Ascending aorta (tissue), 2 donors: ENCODE results near the gene MRO. TPM values are rescaled to one million over a fixed set of nuclear protein-coding genes. Genes with fewer than 3 reads are reported as not detected.

Source experiments
- DNase-seq, 2 donors: peaks; one replicate each; pipeline ENCODE4 v3.0.0-alpha.2; 2019; ENCODE audit warnings: low spot score in 2 of 2
- H3K27ac ChIP-seq, 2 donors: fragments of 200-600 bp; sonication (generic); one replicate each; pipeline ENCODE4 v1.5.1; 2016 to 2017; ENCODE audit warnings: mild to moderate bottlenecking in 1 of 2
- H3K27me3 ChIP-seq: fragments of 200-600 bp; sonication (generic); one replicate; pipeline ENCODE4 v1.5.1; 2017
- H3K36me3 ChIP-seq, 2 donors: fragments of 200-600 bp; sonication (generic); one replicate each; pipeline ENCODE4 v1.5.1; 2016
- H3K4me1 ChIP-seq, 2 donors: fragments of 200-600 bp; sonication (generic); one replicate each; pipeline ENCODE4 v1.5.1; 2016 to 2017; ENCODE audit warnings: mild to moderate bottlenecking in 1 of 2
- H3K4me3 ChIP-seq, 2 donors: fragments of 200-600 bp; sonication (generic); one replicate each; pipeline ENCODE4 v1.5.1; 2016 to 2017; ENCODE audit warnings: mild to moderate bottlenecking in 1 of 2
- H3K9me3 ChIP-seq, 2 donors: fragments of 200-600 bp; sonication (generic); one replicate each; pipeline ENCODE4 v1.5.1; 2016
- intact Hi-C: fragments of 100-400 bp; cut with DNase I; formaldehyde crosslinking; loops from one replicate; pipeline ENCODE4 v1.15.1; 2023
- total RNA-seq: library from RNA; depleted of rRNA; stranded (reverse); fragments of >200 nt; gene quantifications from one replicate; pipeline ENCODE4 v1.1.0, GENCODE V29; 2016
- TF ChIP-seq, protein P1 (sequence below), 3 experiments: fragments of 200-600 bp in 2 of 3; fragments of 450-650 bp in 1 of 3; sonication (generic) in 2 of 3; IDR thresholded peaks; one replicate each; pipeline ENCODE4 v1.5.1; 2016 to 2019; ENCODE audit warnings: antibody characterized with exemption in 3 of 3, mild to moderate bottlenecking in 1 of 3, moderate library complexity in 1 of 3

MRO gene
- total RNA-seq, 1 donor from 2014 or later: 1.4 TPM

DNA sequence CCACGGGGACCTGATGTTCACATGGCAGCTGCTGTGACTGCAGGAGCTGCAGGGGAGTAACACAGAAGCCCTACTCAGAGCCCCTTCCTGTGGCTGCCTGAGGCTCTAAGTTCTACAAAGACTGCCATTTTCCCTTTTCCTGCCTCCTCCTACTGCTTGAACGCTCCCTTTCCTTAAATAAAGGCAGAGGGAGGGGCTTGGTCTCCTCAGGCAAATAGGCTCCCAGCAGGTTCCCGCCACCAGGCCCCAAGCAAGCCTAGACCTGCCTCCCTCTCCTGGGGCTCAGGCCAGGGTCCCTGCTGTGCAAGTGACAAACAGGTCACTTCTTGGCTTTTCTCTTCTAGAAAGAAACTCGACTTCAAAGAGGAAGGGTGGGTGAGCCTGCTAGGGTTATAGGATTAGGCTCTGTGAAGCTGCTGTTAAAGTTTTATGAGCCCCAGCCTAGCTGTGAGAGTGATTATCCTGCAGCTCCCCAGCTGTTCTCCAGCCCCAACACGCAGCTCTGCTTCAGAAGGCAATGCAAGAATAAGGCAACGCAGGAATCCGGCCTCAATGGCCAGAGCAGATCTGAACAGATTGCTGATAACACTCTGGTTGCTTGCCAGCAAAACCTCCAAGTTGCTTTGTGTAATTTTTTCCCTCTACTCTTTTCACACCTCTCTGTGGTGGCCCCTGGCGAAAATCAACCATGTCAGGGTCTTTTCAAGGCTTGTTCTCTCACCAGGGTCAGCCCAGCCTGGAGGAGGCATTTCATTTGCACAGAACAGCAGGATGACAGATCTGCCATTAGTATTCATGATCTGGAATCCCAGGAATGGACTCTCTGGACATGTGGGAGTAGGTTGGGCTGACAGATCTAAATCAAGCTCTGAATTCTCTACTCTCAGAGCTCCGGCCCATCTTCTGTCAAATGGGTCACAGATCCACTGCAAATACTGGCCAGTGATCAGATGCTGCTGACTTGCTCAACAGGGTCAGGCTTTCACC, 71.3 kb downstream of the MRO start:
- DNase-seq: no peak
- no peak overlapping the region for H3K27ac ChIP-seq
- H3K27me3 ChIP-seq: no peaks in the 10 kb centered on the region
- no peak overlapping the region for H3K4me3 ChIP-seq
- TF ChIP-seq, protein P1, sequence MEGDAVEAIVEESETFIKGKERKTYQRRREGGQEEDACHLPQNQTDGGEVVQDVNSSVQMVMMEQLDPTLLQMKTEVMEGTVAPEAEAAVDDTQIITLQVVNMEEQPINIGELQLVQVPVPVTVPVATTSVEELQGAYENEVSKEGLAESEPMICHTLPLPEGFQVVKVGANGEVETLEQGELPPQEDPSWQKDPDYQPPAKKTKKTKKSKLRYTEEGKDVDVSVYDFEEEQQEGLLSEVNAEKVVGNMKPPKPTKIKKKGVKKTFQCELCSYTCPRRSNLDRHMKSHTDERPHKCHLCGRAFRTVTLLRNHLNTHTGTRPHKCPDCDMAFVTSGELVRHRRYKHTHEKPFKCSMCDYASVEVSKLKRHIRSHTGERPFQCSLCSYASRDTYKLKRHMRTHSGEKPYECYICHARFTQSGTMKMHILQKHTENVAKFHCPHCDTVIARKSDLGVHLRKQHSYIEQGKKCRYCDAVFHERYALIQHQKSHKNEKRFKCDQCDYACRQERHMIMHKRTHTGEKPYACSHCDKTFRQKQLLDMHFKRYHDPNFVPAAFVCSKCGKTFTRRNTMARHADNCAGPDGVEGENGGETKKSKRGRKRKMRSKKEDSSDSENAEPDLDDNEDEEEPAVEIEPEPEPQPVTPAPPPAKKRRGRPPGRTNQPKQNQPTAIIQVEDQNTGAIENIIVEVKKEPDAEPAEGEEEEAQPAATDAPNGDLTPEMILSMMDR (IDR thresholded peaks at IDR 0.05): no peak
- H3K9me3 ChIP-seq: no peaks in the 10 kb centered on the region
- intact Hi-C loops: no loop called here
- no peaks in the 10 kb centered on the region for H3K36me3 ChIP-seq
- no peaks in the 10 kb centered on the region for H3K4me1 ChIP-seq

DNA sequence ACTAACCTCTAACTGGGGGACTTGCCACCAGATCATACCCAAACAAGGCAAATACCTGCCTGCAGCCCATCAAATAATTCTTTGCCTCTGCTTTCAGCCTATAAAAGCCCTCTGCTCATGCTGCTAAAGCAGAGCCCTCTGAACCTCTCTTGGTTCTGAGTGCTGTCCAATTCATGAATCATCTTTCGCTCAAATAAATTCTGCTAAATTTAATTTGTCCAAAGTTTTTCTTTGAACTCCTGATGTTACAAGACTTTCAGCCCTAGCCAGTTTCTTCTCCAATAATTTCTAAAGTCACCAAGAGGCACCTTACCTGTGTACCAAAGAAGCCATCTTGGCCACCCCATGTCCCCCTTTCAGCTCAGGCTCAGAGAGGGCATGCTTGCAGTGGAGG, 72.0 kb downstream of the MRO start:
- intact Hi-C loops: no loop called here
- no peak overlapping the region for H3K27ac ChIP-seq
- no peaks in the 10 kb centered on the region for H3K27me3 ChIP-seq
- H3K4me3 ChIP-seq: no peak overlapping the region
- H3K4me1 ChIP-seq: no peaks in the 10 kb centered on the region
- TF ChIP-seq, protein P1 (IDR thresholded peaks at IDR 0.05): no peak
- no peaks in the 10 kb centered on the region for H3K9me3 ChIP-seq
- H3K36me3 ChIP-seq: no peaks in the 10 kb centered on the region
- DNase-seq: no peak

DNA sequence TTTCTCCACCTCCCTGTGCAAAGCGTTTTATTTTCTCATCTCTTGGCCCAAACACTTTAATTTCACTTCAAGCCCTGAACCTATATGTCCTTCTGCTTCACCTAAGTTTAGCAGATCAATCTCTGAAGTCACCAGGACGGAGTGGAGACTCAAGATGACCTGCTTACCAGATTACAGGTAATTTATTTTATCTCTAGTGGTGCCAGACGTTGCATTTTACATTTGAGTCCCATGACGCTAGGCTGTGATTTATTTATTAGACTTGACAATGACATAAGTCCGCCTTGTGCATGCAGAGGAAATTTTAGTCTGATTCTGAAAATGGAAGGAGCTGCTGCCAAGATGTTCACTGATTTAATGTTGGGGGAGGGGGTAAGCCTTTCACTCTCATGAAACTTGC, 73.9 kb downstream of the MRO start:
- no peak for DNase-seq
- H3K4me1 ChIP-seq: no peaks in the 10 kb centered on the region
- no peaks in the 10 kb centered on the region for H3K9me3 ChIP-seq
- no peak overlapping the region for H3K27ac ChIP-seq
- no peaks in the 10 kb centered on the region for H3K27me3 ChIP-seq
- H3K4me3 ChIP-seq: no peak overlapping the region
- H3K36me3 ChIP-seq: no peaks in the 10 kb centered on the region
- TF ChIP-seq, protein P1 (IDR thresholded peaks at IDR 0.05): no peak
- intact Hi-C loops: no loop called here

Other genes starting within 250 kb of the MRO start
- 27.4 TPM for gene ME2, start 59.1 kb upstream of the MRO start, total RNA-seq
- not detected for gene ELAC1, start 148.0 kb upstream of the MRO start, total RNA-seq
- 196 TPM for gene SMAD4, start 210.2 kb upstream of the MRO start, total RNA-seq